ENCODE data around the gene COG5. TPM values are rescaled to one million over a fixed set of nuclear protein-coding genes. Genes with fewer than 3 reads are reported as not detected.

The COG5 gene
- polyA plus RNA-seq, 3 donors: 12.7 to 29.0 (median 28.1) TPM

DNA sequence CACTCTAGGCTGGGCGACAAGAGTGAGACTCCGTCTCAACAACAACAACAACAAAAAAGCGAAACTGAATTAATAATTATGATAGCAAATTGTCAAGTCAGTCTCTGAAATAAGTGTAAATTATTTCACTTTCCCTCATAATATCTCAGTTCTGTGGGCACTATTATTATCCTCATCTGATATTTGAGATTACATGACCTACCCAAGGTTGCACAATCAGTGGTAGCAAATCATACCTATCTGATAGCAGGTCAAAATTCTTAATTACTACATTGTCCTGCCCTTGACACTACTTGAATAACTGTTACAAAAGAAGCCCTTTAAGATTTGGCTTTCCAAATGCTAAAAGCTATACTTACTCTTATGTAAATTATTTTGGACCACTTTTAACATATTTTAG, 209.1 kb downstream of the COG5 start:
- Mint-ChIP-seq H3K27me3 (ENCODE audit: low read depth in 3 of 3) (peaks cover 0 to 2% (median 0%) of the 10 kb centered on the region in 3 donors), H3K4me1 (no peaks in the 10 kb centered on the region), H3K27ac (no peak overlapping the region), H3K36me3 (peaks cover 15 to 20% of the 10 kb centered on the region in 2 donors), H3K9me3 (peaks cover 0 to 5% (median 3%) of the 10 kb centered on the region in 7 donors), H3K4me3 (no peak overlapping the region)
- no peaks in the 10 kb centered on the region for H3K4me1 ChIP-seq (ENCODE audit: control insufficient read depth in 1 of 2, insufficient read depth in 2 of 2, low read length in 2 of 2)
- no peak overlapping the region for H3K4me2 ChIP-seq (replicated peaks; ENCODE audit: extremely low read depth, low read length, poor library complexity, severe bottlenecking)
- no peak for DNase-seq
- H2AFZ ChIP-seq (ENCODE audit: insufficient read depth, low read depth, low read length, poor library complexity, severe bottlenecking): no peak overlapping the region
- no peaks in the 10 kb centered on the region for H3K79me2 ChIP-seq (ENCODE audit: insufficient read depth, low read length)
- H4K20me1 ChIP-seq (ENCODE audit: insufficient read depth, low read length): no peaks in the 10 kb centered on the region
- H3K9ac ChIP-seq (ENCODE audit: insufficient read depth, low read length, poor library complexity, severe bottlenecking): no peak overlapping the region
- H3K4me3 ChIP-seq (replicated peaks in 1 of 3; ENCODE audit: low read depth in 2 of 3, low read length in 3 of 3): no peak overlapping the region
- no peak overlapping the region for H3K27ac ChIP-seq (ENCODE audit: low read depth in 1 of 2, low read length in 2 of 2)
- TF ChIP-seq, protein P1, sequence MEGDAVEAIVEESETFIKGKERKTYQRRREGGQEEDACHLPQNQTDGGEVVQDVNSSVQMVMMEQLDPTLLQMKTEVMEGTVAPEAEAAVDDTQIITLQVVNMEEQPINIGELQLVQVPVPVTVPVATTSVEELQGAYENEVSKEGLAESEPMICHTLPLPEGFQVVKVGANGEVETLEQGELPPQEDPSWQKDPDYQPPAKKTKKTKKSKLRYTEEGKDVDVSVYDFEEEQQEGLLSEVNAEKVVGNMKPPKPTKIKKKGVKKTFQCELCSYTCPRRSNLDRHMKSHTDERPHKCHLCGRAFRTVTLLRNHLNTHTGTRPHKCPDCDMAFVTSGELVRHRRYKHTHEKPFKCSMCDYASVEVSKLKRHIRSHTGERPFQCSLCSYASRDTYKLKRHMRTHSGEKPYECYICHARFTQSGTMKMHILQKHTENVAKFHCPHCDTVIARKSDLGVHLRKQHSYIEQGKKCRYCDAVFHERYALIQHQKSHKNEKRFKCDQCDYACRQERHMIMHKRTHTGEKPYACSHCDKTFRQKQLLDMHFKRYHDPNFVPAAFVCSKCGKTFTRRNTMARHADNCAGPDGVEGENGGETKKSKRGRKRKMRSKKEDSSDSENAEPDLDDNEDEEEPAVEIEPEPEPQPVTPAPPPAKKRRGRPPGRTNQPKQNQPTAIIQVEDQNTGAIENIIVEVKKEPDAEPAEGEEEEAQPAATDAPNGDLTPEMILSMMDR (IDR thresholded peaks at IDR 0.05): no peak
- H3K27me3 ChIP-seq (ENCODE audit: control insufficient read depth in 2 of 2, insufficient read depth in 2 of 2, low read length in 2 of 2): no peaks in the 10 kb centered on the region
- intact Hi-C loops (cut with micrococcal nuclease): no loop called here
- H3K36me3 ChIP-seq (replicated peaks in 1 of 2; ENCODE audit: control insufficient read depth in 1 of 2, insufficient read depth in 2 of 2, low read length in 2 of 2): peaks cover 8 to 13% of the 10 kb centered on the region in 2 donors
- peaks cover 2 to 8% of the 10 kb centered on the region in 2 donors for H3K9me3 ChIP-seq (replicated peaks in 1 of 2; ENCODE audit: control insufficient read depth in 1 of 2, insufficient read depth in 1 of 2, low read length in 2 of 2)
- WGBS (ENCODE audit: insufficient coverage): no CpG with 5 or more reads among the region's 3 CpGs

GRCh38 chr7:107353701-107354100, 210.0 kb downstream of the COG5 start:
- Histone ChIP-seq H3K9ac (ENCODE audit: insufficient read depth, low read length, poor library complexity, severe bottlenecking) (no peak overlapping the region), H3K27me3 (ENCODE audit: control insufficient read depth in 2 of 2, insufficient read depth in 2 of 2, low read length in 2 of 2) (no peaks in the 10 kb centered on the region), H4K20me1 (ENCODE audit: insufficient read depth, low read length) (no peaks in the 10 kb centered on the region), H3K36me3 (replicated peaks in 1 of 2; ENCODE audit: control insufficient read depth in 1 of 2, insufficient read depth in 2 of 2, low read length in 2 of 2) (peaks cover 0 to 3% of the 10 kb centered on the region in 2 donors), H3K4me2 (replicated peaks; ENCODE audit: extremely low read depth, low read length, poor library complexity, severe bottlenecking) (no peak overlapping the region), H3K9me3 (replicated peaks in 1 of 2; ENCODE audit: control insufficient read depth in 1 of 2, insufficient read depth in 1 of 2, low read length in 2 of 2) (no peaks in the 10 kb centered on the region), H3K4me3 (replicated peaks in 1 of 3; ENCODE audit: low read depth in 2 of 3, low read length in 3 of 3) (no peak overlapping the region), H3K27ac (ENCODE audit: low read depth in 1 of 2, low read length in 2 of 2) (no peak overlapping the region), H2AFZ (ENCODE audit: insufficient read depth, low read depth, low read length, poor library complexity, severe bottlenecking) (no peak overlapping the region), H3K79me2 (ENCODE audit: insufficient read depth, low read length) (no peaks in the 10 kb centered on the region), H3K4me1 (ENCODE audit: control insufficient read depth in 1 of 2, insufficient read depth in 2 of 2, low read length in 2 of 2) (no peaks in the 10 kb centered on the region)
- Mint-ChIP-seq H3K4me1 (no peaks in the 10 kb centered on the region), H3K9me3 (peaks cover 0 to 2% (median 0%) of the 10 kb centered on the region in 7 donors), H3K4me3 (no peak overlapping the region), H3K27ac (no peak overlapping the region), H3K27me3 (ENCODE audit: low read depth in 3 of 3) (peaks cover 0 to 2% (median 0%) of the 10 kb centered on the region in 3 donors), H3K36me3 (peaks cover 5 to 12% of the 10 kb centered on the region in 2 donors)
- TF ChIP-seq, protein P1 (IDR thresholded peaks at IDR 0.05): no peak
- intact Hi-C loops (cut with micrococcal nuclease): no loop called here
- no peak for DNase-seq
